Trophoblast cell (in vitro differentiated cells and primary cell): ENCODE data around the gene ELMOD1.

Experiments used
- DNase-seq, 2 donors: peaks; one replicate each; pipeline ENCODE4 v3.0.0-alpha.2; 2016
- H2AFZ ChIP-seq: 2 replicates; pipeline ENCODE4 v1.6.1; 2013; ENCODE audit warnings: low read length, moderate library complexity, mild to moderate bottlenecking; ENCODE audit not compliant: insufficient read depth, poor library complexity
- H2AK5ac ChIP-seq: 2 replicates; pipeline ENCODE4 v1.6.1; 2013; ENCODE audit warnings: mild to moderate bottlenecking, low read length
- H2BK120ac ChIP-seq: 2 replicates; pipeline ENCODE4 v1.6.1; 2013; ENCODE audit warnings: low read length, mild to moderate bottlenecking, moderate library complexity; ENCODE audit not compliant: insufficient read depth, poor library complexity
- H2BK12ac ChIP-seq: 2 replicates; pipeline ENCODE4 v1.6.1; 2013; ENCODE audit warnings: mild to moderate bottlenecking, low read length, moderate library complexity
- H2BK5ac ChIP-seq: 2 replicates; pipeline ENCODE4 v1.6.1; 2013; ENCODE audit warnings: low read length, low read depth, moderate library complexity, mild to moderate bottlenecking; ENCODE audit not compliant: poor library complexity
- H3K14ac ChIP-seq: 2 replicates; pipeline ENCODE4 v1.6.1; 2013; ENCODE audit warnings: mild to moderate bottlenecking, low read length
- H3K18ac ChIP-seq: 2 replicates; pipeline ENCODE4 v1.6.1; 2013; ENCODE audit warnings: mild to moderate bottlenecking, low read length
- H3K23ac ChIP-seq: 2 replicates; pipeline ENCODE4 v1.6.1; 2013; ENCODE audit warnings: low read length
- H3K27ac ChIP-seq: 2 replicates; pipeline ENCODE4 v1.5.1; 2013; ENCODE audit warnings: low read depth, mild to moderate bottlenecking, inconsistent platforms, low read length, moderate library complexity
- H3K27me3 ChIP-seq: 2 replicates; pipeline ENCODE4 v1.6.1; 2013; ENCODE audit warnings: inconsistent platforms, mild to moderate bottlenecking, low read length, moderate library complexity; ENCODE audit not compliant: insufficient read depth
- H3K36me3 ChIP-seq, 2 experiments: 1 replicate in 1 of 2; 2 replicates in 1 of 2; pipeline ENCODE4 v1.6.1; 2013; ENCODE audit warnings: low read length in 2 of 2, mild to moderate bottlenecking in 2 of 2, moderate library complexity in 1 of 2; ENCODE audit not compliant: insufficient read depth in 2 of 2, control insufficient read depth in 1 of 2
- H3K4ac ChIP-seq: 2 replicates; pipeline ENCODE4 v1.6.1; 2013; ENCODE audit warnings: low read depth, mild to moderate bottlenecking, low read length, moderate library complexity
- H3K4me1 ChIP-seq, 2 experiments: 1 replicate in 1 of 2; 2 replicates in 1 of 2; pipeline ENCODE4 v1.6.1; 2013; ENCODE audit warnings: low read length in 2 of 2, mild to moderate bottlenecking in 2 of 2, moderate library complexity in 1 of 2; ENCODE audit not compliant: insufficient read depth in 2 of 2, control insufficient read depth in 1 of 2
- H3K4me2 ChIP-seq: 2 replicates; pipeline ENCODE4 v1.6.1; 2013; ENCODE audit warnings: inconsistent platforms, mild to moderate bottlenecking, low read length, moderate library complexity
- H3K4me3 ChIP-seq: 2 replicates; pipeline ENCODE4 v1.5.1; 2013; ENCODE audit warnings: mild to moderate bottlenecking, low read depth, low read length, inconsistent platforms
- H3K79me1 ChIP-seq: one replicate; pipeline ENCODE4 v1.6.1; 2013; ENCODE audit warnings: low read length
- H3K79me2 ChIP-seq: 2 replicates; pipeline ENCODE4 v1.6.1; 2013; ENCODE audit warnings: low read length, mild to moderate bottlenecking; ENCODE audit not compliant: control insufficient read depth, insufficient read depth, poor library complexity
- H3K9ac ChIP-seq: 2 replicates; pipeline ENCODE4 v1.6.1; 2013; ENCODE audit warnings: mild to moderate bottlenecking, low read length
- H3K9me3 ChIP-seq: 2 replicates; pipeline ENCODE4 v1.6.1; 2013; ENCODE audit warnings: low read depth, mild to moderate bottlenecking, control low read depth, inconsistent platforms, low read length; ENCODE audit not compliant: insufficient read depth
- H4K12ac ChIP-seq: 2 replicates; pipeline ENCODE4 v1.6.1; 2013; ENCODE audit warnings: low read depth, mild to moderate bottlenecking, low read length, moderate library complexity
- H4K8ac ChIP-seq: 2 replicates; pipeline ENCODE4 v1.6.1; 2013; ENCODE audit warnings: low read depth, mild to moderate bottlenecking, low read length, moderate library complexity
- H4K91ac ChIP-seq: one replicate; pipeline ENCODE4 v1.6.1; 2013; ENCODE audit warnings: low read depth, mild to moderate bottlenecking, low read length, moderate library complexity
- WGBS: extraction: QIAGEN DNeasy Blood & Tissue Kit; methylation state at CpG from one replicate; pipeline ENCODE4 v1.1.7; 2013; ENCODE audit warnings: missing lambda C conversion rate; ENCODE audit not compliant: insufficient read length, insufficient coverage; ENCODE audit errors: extremely low coverage; 5-methylcytosine and 5-hydroxymethylcytosine counted together

The ELMOD1 gene

DNA sequence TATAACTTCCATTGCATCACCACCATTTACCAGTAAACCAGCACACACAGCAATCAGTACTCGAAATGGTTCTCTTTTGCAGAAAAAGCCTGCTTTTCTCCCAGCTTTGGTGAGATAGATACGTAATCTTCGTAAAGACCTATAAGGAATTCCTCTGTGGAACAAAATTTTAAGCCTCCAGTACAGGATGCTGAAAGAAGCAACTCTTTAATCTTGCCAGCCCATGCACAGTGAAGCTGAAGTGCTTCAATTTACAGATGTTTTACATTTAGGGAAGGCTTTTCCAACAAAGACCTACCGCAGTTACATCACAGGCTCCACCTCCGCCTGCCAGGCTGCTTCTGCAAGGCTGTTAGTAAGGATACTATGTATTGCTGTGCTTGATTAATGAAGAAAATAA, 1.9 kb downstream of the ELMOD1 start:
- Histone ChIP-seq H2BK120ac (no peak overlapping the region), H2BK5ac (no peak overlapping the region), H3K18ac (no peak overlapping the region), H3K4me3 (no peak overlapping the region), H3K23ac (no peak overlapping the region), H4K12ac (no peak overlapping the region), H3K9ac (no peak overlapping the region), H3K14ac (no peak overlapping the region), H3K4ac (no peak overlapping the region), H3K27me3 (peaks cover 36% of the 10 kb centered on the region), H3K27ac (no peak overlapping the region), H3K4me2 (no peak overlapping the region), H3K36me3 (no peaks in the 10 kb centered on the region), H2AK5ac (no peak overlapping the region), H2BK12ac (no peak overlapping the region), H4K8ac (no peak overlapping the region), H3K9me3 (peaks cover 4% of the 10 kb centered on the region), H2AFZ (no peak overlapping the region), H3K4me1 (peaks cover 7 to 8% of the 10 kb centered on the region in 2 experiments), H4K91ac (no peak overlapping the region), H3K79me1 (no peaks in the 10 kb centered on the region), H3K79me2 (no peaks in the 10 kb centered on the region)
- no peak for DNase-seq
- no CpG with 5 or more reads among the region's 5 CpGs for WGBS

GRCh38 chr11:107593951-107594350, 3.0 kb downstream of the ELMOD1 start:
- Histone ChIP-seq H3K4me3 (no peak overlapping the region), H3K9me3 (peaks cover 4% of the 10 kb centered on the region), H3K14ac (no peak overlapping the region), H3K4me1 (peaks cover 7 to 8% of the 10 kb centered on the region in 2 experiments), H4K91ac (no peak overlapping the region), H3K18ac (no peak overlapping the region), H4K12ac (no peak overlapping the region), H3K79me2 (no peaks in the 10 kb centered on the region), H4K8ac (no peak overlapping the region), H3K4ac (no peak overlapping the region), H2AK5ac (no peak overlapping the region), H2BK12ac (no peak overlapping the region), H3K27ac (no peak overlapping the region), H2BK5ac (no peak overlapping the region), H2AFZ (no peak overlapping the region), H3K23ac (no peak overlapping the region), H3K79me1 (no peaks in the 10 kb centered on the region), H3K27me3 (peaks cover 33% of the 10 kb centered on the region), H3K4me2 (no peak overlapping the region), H2BK120ac (no peak overlapping the region), H3K36me3 (no peaks in the 10 kb centered on the region), H3K9ac (no peak overlapping the region)
- no peak for DNase-seq
- no CpG with 5 or more reads among the region's 4 CpGs for whole genome bisulfite sequencing

DNA sequence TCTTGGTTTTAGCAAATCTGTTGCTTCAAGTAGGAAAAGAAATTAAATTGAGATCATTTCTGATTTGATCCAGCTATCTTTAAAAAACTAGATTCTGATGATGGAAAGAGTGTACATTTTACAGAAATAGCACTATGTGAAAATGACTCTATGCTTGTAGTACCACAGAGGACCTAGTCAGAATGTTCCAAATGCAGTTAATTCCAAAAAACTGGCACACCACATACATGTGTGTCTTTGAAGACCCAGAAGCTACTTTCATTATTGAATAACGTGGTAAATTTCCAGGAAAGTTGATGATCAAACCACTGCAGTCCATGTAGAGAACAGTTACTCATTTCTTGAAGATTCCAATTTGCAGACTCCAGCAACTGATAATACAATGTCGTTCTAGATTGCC, 3.8 kb downstream of the ELMOD1 start:
- Histone ChIP-seq H3K79me2 (no peaks in the 10 kb centered on the region), H2AFZ (no peak overlapping the region), H3K79me1 (no peaks in the 10 kb centered on the region), H3K4ac (no peak overlapping the region), H3K23ac (no peak overlapping the region), H4K12ac (no peak overlapping the region), H4K8ac (no peak overlapping the region), H2BK12ac (no peak overlapping the region), H3K4me1 (peaks cover 7 to 8% of the 10 kb centered on the region in 2 experiments), H3K36me3 (no peaks in the 10 kb centered on the region), H3K27ac (no peak overlapping the region), H3K4me3 (no peak overlapping the region), H3K9ac (no peak overlapping the region), H4K91ac (no peak overlapping the region), H2BK120ac (no peak overlapping the region), H3K9me3 (peaks cover 4% of the 10 kb centered on the region), H3K14ac (no peak overlapping the region), H3K27me3 (peaks cover 31% of the 10 kb centered on the region), H3K18ac (no peak overlapping the region), H2BK5ac (no peak overlapping the region), H2AK5ac (no peak overlapping the region), H3K4me2 (no peak overlapping the region)
- no peak for DNase-seq
- no CpG with 5 or more reads among the region's 2 CpGs for WGBS

DNA sequence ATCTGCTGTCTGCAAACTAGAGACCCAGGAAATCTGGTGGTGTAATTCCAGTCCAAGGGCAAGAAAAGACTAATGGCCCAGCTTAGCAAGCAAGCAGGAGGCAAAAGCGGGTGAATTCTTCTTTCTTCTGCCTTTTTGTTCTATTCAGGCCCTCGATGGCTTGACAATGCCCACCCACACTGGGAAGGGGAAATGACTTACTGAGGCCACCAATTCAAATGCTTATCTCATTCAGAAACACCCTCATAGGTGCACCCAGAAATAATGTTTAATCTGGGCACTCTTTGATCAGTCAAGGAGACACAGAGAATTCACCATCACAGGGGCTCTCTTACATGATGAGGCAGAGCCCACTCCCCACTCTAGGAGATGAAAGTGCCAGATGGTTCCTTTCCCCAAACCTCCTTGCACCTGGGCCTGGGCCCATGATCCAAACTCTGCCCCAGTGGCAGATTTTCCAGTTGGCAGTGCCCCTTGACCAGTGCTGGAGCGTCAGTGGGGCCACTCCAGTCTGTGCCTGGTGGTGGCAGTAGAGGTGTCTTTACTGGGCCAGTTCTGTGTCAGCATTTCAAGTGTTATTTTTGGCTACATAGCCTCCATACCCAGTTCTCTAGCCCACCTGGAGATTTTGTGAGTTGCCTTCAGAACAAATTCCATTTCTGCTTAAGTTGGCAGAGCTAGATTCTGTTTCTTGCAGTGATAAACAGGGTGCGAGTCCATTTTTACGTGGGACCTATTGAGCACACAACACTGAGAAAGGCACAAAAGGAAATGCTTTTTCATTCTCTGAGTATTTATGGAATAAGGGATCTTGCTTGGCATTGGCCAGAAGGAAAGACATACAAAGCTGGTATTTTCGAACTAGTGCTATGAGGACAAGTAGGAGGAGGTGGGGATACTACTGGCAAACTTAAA, 7.5 kb downstream of the ELMOD1 start:
- no peaks in the 10 kb centered on the region for H3K9me3 ChIP-seq
- H3K36me3 ChIP-seq = no peaks in the 10 kb centered on the region
- no peak overlapping the region for H2BK120ac ChIP-seq
- H3K23ac ChIP-seq = no peak overlapping the region
- no peak overlapping the region for H3K4me3 ChIP-seq
- DNase-seq = peak in 1 of 2 donors; percentile 41
- H2AFZ ChIP-seq = no peak overlapping the region
- no peaks in the 10 kb centered on the region for H3K79me2 ChIP-seq
- H3K4me2 ChIP-seq = no peak overlapping the region
- no peak overlapping the region for H2AK5ac ChIP-seq
- no peak overlapping the region for H3K4ac ChIP-seq
- no peak overlapping the region for H3K18ac ChIP-seq
- H4K91ac ChIP-seq = no peak overlapping the region
- H3K27ac ChIP-seq = no peak overlapping the region
- H3K4me1 ChIP-seq = no peaks in the 10 kb centered on the region
- WGBS = no CpG with 5 or more reads among the region's 6 CpGs
- H2BK12ac ChIP-seq = no peak overlapping the region
- H3K27me3 ChIP-seq = peaks cover 5% of the 10 kb centered on the region
- no peak overlapping the region for H2BK5ac ChIP-seq
- no peak overlapping the region for H3K9ac ChIP-seq
- H3K14ac ChIP-seq = no peak overlapping the region
- no peaks in the 10 kb centered on the region for H3K79me1 ChIP-seq
- no peak overlapping the region for H4K12ac ChIP-seq
- H4K8ac ChIP-seq = no peak overlapping the region
